Stimulated activated CD4-positive, alpha-beta T cell treated with anti-CD3 and anti-CD28 coated beads, Interleukin-4, amount 100 ng/mL, for 1 hour (primary cell): ENCODE measurements around the gene SPRY4.
"Not testable (repeated sequence)": the region's sequence is repeated elsewhere in the genome, so short reads cannot be mapped to it uniquely, and the experiment has no call there.

Source experiments
- DNase-seq: peaks from one replicate; pipeline ENCODE4 v3.0.0-alpha.2; 2020

Gene SPRY4

GRCh38 chr5:142333749-142334148 is 8.9 kb upstream of the SPRY4 start:
- not testable (repeated sequence) for DNase-seq

GRCh38 chr5:142330444-142330843 is 5.6 kb upstream of the SPRY4 start:
- DNase-seq, result no peak

GRCh38 chr5:142330026-142330425 is 5.2 kb upstream of the SPRY4 start:
- DNase-seq, result no peak

- DNase-seq, result no peak
Measured at GRCh38 chr5:142327111-142327842, 2.5 kb upstream of the SPRY4 start.

- no peak for DNase-seq
Measured at GRCh38 chr5:142326480-142326938, 1.7 kb upstream of the SPRY4 start.

GRCh38 chr5:142325725-142326479 is 1.1 kb upstream of the SPRY4 start:
- DNase-seq, result peak; percentile 35

GRCh38 chr5:142324136-142324870 is 518 bp downstream of the SPRY4 start:
- DNase-seq, result peak; percentile 46

GRCh38 chr5:142323480-142324135 is 1.2 kb downstream of the SPRY4 start:
- no peak for DNase-seq

GRCh38 chr5:142322747-142323479 is 1.9 kb downstream of the SPRY4 start:
- no peak for DNase-seq

GRCh38 chr5:142322403-142322746 is 2.4 kb downstream of the SPRY4 start:
- DNase-seq, result no peak

GRCh38 chr5:142320851-142321560 is 3.8 kb downstream of the SPRY4 start:
- DNase-seq, result no peak

- DNase-seq, result no peak
Measured at GRCh38 chr5:142320430-142320738, 4.4 kb downstream of the SPRY4 start.

GRCh38 chr5:142319560-142320429 is 5.0 kb downstream of the SPRY4 start:
- DNase-seq, result no peak

- DNase-seq, result no peak
Measured at GRCh38 chr5:142319105-142319504, 5.7 kb downstream of the SPRY4 start.

GRCh38 chr5:142317753-142318152 is 7.1 kb downstream of the SPRY4 start:
- DNase-seq, result no peak

- no peak for DNase-seq
Measured at GRCh38 chr5:142317173-142317572, 7.6 kb downstream of the SPRY4 start.

GRCh38 chr5:142316681-142317080 is 8.1 kb downstream of the SPRY4 start:
- DNase-seq, result no peak

- no peak for DNase-seq
Measured at GRCh38 chr5:142316051-142316450, 8.8 kb downstream of the SPRY4 start.

GRCh38 chr5:142315096-142315900 is 9.5 kb downstream of the SPRY4 start:
- DNase-seq, result no peak

GRCh38 chr5:142314606-142315005 is 10.2 kb downstream of the SPRY4 start:
- DNase-seq, result no peak
